ENCODE measurements around the gene LARP1. TPM values are rescaled to one million over a fixed set of nuclear protein-coding genes. Genes with fewer than 3 reads are reported as not detected.

LARP1 gene
- total and polyA plus RNA-seq, 9 of the 15 experiments (the other 6 are each of a cell fraction or from before 2014, with no cell fraction given): 22.6 to 300 (median 92.0) TPM

DNA sequence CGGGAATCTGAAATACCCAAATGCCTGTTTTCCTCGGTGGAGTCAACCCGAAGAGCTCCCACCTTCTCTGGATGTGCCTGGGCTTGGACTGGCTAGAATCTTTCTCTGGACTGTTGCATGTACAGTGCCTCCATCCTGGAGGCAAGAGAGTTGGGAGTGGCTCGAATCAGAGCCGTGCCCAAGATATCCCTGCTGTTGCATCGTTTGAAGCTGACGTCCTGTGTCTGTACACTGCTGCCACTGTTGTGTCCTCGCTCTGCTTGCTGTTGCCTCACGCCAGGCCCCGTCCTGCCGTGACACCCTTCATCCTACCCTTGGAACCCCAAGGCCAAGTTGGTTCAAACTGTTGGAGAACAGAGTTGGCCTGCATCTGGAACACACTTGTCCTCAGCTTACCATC is 59.8 kb downstream of the LARP1 start:
- Histone ChIP-seq H3K36me3 (ENCODE audit: control insufficient read depth, insufficient read depth, low read length) (peaks cover 96% of the 10 kb centered on the region), H3K4me2 (ENCODE audit: insufficient read depth, low read length) (no peak overlapping the region), H3K9ac (ENCODE audit: insufficient read depth in 1 of 2, low read depth in 2 of 2, low read length in 2 of 2) (no peak overlapping the region), H3K9me3 (replicated peaks; ENCODE audit: control insufficient read depth, insufficient read depth, low read depth, low read length) (no peaks in the 10 kb centered on the region), H3K27ac (ENCODE audit: extremely low read depth, low read depth, low read length) (no peak overlapping the region), H3K4me1 (replicated peaks in 1 of 2; ENCODE audit: control insufficient read depth in 2 of 2, insufficient read depth in 2 of 2, low read length in 2 of 2) (peaks cover 19 to 26% of the 10 kb centered on the region in 2 experiments), H2AFZ (ENCODE audit: low read depth, low read length) (no peak overlapping the region), H4K20me1 (replicated peaks; ENCODE audit: control insufficient read depth, insufficient read depth, low read length) (peaks cover 6% of the 10 kb centered on the region; the same call in 1 of the 2 replicates), H3K79me2 (ENCODE audit: control insufficient read depth, insufficient read depth, low read length) (peaks cover 12% of the 10 kb centered on the region; the same call in 1 of the 3 replicates), H3K27me3 (ENCODE audit: control insufficient read depth in 2 of 2, insufficient read depth in 2 of 2, low read length in 2 of 2) (no peaks in the 10 kb centered on the region), H3K9me1 (ENCODE audit: control insufficient read depth, insufficient read depth, low read length) (no peaks in the 10 kb centered on the region), H3K4me3 (no peak overlapping the region)
- in situ Hi-C loops (cut with MboI): no loop called here
- no peak for TF ChIP-seq ZSCAN29 (IDR thresholded peaks at IDR 0.05)
- TF ChIP-seq JUNB (CRISPR knock-in tag; conservative IDR thresholded peaks at IDR 0.05): no peak
- no peak for TF ChIP-seq ZNF766 (CRISPR knock-in tag; conservative IDR thresholded peaks at IDR 0.05)
- TF ChIP-seq ZNF354B (CRISPR knock-in tag; IDR thresholded peaks at IDR 0.05): no peak
- no peak for TF ChIP-seq CBX8 (IDR thresholded peaks at IDR 0.05; ENCODE audit: borderline replicate concordance, extremely low read depth, low read depth, low read length, poor library complexity, severe bottlenecking)
- TF ChIP-seq ZNF583 (CRISPR knock-in tag; IDR thresholded peaks at IDR 0.05): no peak
- TF ChIP-seq MAFK (IDR thresholded peaks at IDR 0.05; ENCODE audit: low read length): no peak
- ATAC-seq (no peak), DNase-seq (ENCODE audit: extremely low read depth in 1 of 4, low spot score in 3 of 4) (no peak), FAIRE-seq (no peak)
- POLR2A ChIA-PET: interaction anchor here (0.7 kb wide), 1 partner anchor 31 kb away, joined by 3 read pairs; no protein-coding TSS in a partner anchor
- WGBS (ENCODE audit: insufficient coverage, low coverage, missing lambda C conversion rate): 91% methylated on average over 10 of the region's 11 CpGs
- CTCF ChIA-PET (ENCODE audit: low intra/inter-chr PET ratio): no interaction called here
- no TSS peak for BruUV-seq (replicated peaks)
- intact Hi-C loops (cut with micrococcal nuclease): no loop called here
